Peyer's patch (tissue), 4 donors: Measurements from ENCODE around the gene KLHL34. TPM values are rescaled to one million over a fixed set of nuclear protein-coding genes. Genes with fewer than 3 reads are reported as not detected.

ENCODE experiments used
- DNase-seq, 3 donors: peaks; one replicate each; pipeline ENCODE4 v3.0.0-alpha.2; 2017 to 2019
- H3K27ac ChIP-seq, 4 donors: fragments of 200-600 bp; sonication (generic); one replicate each; pipeline ENCODE4 v1.5.1; 2016 to 2019
- H3K27me3 ChIP-seq, 2 donors: fragments of 200-600 bp; sonication (generic); one replicate each; pipeline ENCODE4 v1.5.1; 2019
- H3K36me3 ChIP-seq, 3 donors: fragments of 200-600 bp; sonication (generic); one replicate each; pipeline ENCODE4 v1.5.1; 2016 to 2019
- H3K4me1 ChIP-seq, 4 donors: fragments of 200-600 bp; sonication (generic); one replicate each; pipeline ENCODE4 v1.5.1; 2016 to 2019
- H3K4me3 ChIP-seq, 4 donors: fragments of 200-600 bp; sonication (generic); 1 replicate in 3 of 4; 2 replicates in 1 of 4; pipeline ENCODE4 v1.5.1; 2016 to 2019; ENCODE audit warnings: mild to moderate bottlenecking in 1 of 4
- H3K9me3 ChIP-seq, 4 donors: fragments of 200-600 bp; sonication (generic); one replicate each; pipeline ENCODE4 v1.5.1; 2016 to 2019; ENCODE audit warnings: mild to moderate bottlenecking in 1 of 4
- CTCF ChIP-seq, 6 experiments: fragments of 450-650 bp in 4 of 6; fragments of 200-600 bp in 2 of 6; sonication (generic) in 1 of 6; IDR thresholded peaks; one replicate each; pipeline ENCODE4 v1.5.1; 2017 to 2019; ENCODE audit warnings: antibody characterized with exemption in 6 of 6, mild to moderate bottlenecking in 3 of 6, moderate library complexity in 1 of 6
- POLR2A ChIP-seq, 2 donors: fragments of 450-650 bp; IDR thresholded peaks; one replicate each; pipeline ENCODE4 v1.5.1; 2017; ENCODE audit warnings: antibody characterized with exemption in 2 of 2, mild to moderate bottlenecking in 2 of 2, moderate library complexity in 2 of 2
- total RNA-seq, 4 donors: library from RNA; depleted of rRNA; stranded (reverse); fragments of >200 nt; gene quantifications; one replicate each; pipeline ENCODE4 v1.1.0, GENCODE V29; 2016

Gene KLHL34
- total RNA-seq, 4 donors from 2014 or later = 1.7 to 5.8 (median 4.3) TPM

DNA sequence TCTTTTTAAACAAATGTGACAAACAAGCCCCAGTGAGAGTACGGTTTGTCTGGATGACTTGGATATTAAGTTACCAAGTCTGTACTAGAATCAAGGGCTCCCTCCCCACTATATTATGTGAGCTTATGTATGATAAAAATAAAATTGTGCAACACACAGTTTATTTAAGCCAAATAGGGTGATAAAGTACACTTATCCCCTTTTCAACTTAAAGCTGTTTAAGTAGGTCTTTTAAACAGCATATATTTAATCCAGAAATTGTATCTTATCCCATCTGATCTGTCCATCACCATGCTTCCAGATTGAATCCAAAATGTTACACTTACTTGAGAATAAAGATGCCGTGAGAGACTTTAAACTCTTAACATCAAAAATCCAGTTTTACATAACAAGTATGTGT, 2.0 kb upstream of the KLHL34 start:
- H3K4me3 ChIP-seq = no peak overlapping the region
- H3K27me3 ChIP-seq = no peaks in the 10 kb centered on the region
- no peaks in the 10 kb centered on the region for H3K4me1 ChIP-seq
- no peak for DNase-seq
- H3K36me3 ChIP-seq = no peaks in the 10 kb centered on the region
- no peaks in the 10 kb centered on the region for H3K9me3 ChIP-seq
- H3K27ac ChIP-seq = no peak overlapping the region
- TF ChIP-seq CTCF (IDR thresholded peaks at IDR 0.05) = no peak
- TF ChIP-seq POLR2A (IDR thresholded peaks at IDR 0.05) = no peak

DNA sequence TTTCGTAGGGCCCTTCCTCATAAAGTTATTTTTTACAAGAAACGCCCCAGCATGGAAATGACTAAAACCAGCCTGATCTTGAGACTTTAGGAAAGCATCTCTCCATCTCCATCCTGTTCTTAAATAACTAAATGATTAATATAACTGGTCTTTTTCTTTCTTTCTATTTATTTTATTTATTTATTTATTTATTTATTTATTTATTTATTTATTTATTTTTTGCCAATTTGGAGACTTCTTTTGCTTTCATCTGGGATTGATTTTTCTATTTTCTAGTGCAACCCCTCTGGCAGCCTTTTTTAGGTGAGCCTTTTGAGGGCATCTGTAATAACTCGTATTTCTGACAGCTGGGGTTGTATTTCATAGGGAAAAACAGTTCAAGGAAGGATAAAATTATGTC, 1.2 kb upstream of the KLHL34 start:
- Histone ChIP-seq H3K27ac (peak overlapping the region in 2 of 4 donors; percentile 76 to 82), H3K9me3 (no peaks in the 10 kb centered on the region), H3K27me3 (no peaks in the 10 kb centered on the region), H3K4me3 (peak overlapping the region in 2 of 4 donors; percentile 53 to 58), H3K36me3 (no peaks in the 10 kb centered on the region), H3K4me1 (no peaks in the 10 kb centered on the region)
- DNase-seq = no peak
- no peak for TF ChIP-seq POLR2A (IDR thresholded peaks at IDR 0.05)
- no peak for TF ChIP-seq CTCF (IDR thresholded peaks at IDR 0.05)

DNA sequence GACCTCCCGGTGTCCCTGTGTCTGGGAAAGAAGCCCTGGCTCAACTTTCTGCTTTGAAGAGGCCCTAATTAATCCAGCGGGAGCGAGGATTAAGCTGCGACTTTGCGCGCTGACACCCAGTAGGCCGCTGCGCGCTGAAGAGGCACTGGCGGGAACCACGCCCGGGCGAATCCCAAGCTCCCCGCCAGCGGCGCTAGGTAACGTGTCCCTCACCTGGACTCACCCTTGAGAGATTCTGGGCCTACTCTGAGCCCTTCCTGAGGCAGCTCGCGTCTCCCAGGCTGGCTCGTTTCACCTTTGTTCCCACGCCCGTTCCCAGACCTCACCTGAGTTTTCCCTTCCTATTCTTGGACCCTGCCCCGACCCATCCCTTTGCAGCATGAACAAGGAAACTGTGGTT, 616 bp upstream of the KLHL34 start:
- Histone ChIP-seq H3K27me3 (no peaks in the 10 kb centered on the region), H3K36me3 (no peaks in the 10 kb centered on the region), H3K27ac (peak overlapping the region in 3 of 4 donors; percentile 72 to 82 (median 76)), H3K4me3 (peak overlapping the region; percentile 28 to 58 (median 42)), H3K4me1 (no peaks in the 10 kb centered on the region), H3K9me3 (no peaks in the 10 kb centered on the region)
- peak in 2 of 3 donors; percentile 71 to 76 for DNase-seq
- TF ChIP-seq POLR2A (IDR thresholded peaks at IDR 0.05) (peak; percentile 24 to 41), CTCF (IDR thresholded peaks at IDR 0.05) (no peak)

GRCh38 chrX:21657318-21658151, 595 bp downstream of the KLHL34 start:
- Histone ChIP-seq H3K4me3 (peak overlapping the region; percentile 28 to 58 (median 42)), H3K27ac (no peak overlapping the region), H3K27me3 (no peaks in the 10 kb centered on the region), H3K4me1 (no peaks in the 10 kb centered on the region), H3K36me3 (no peaks in the 10 kb centered on the region), H3K9me3 (no peaks in the 10 kb centered on the region)
- DNase-seq = no peak
- TF ChIP-seq POLR2A (IDR thresholded peaks at IDR 0.05) = no peak
- TF ChIP-seq CTCF (IDR thresholded peaks at IDR 0.05) = no peak

DNA sequence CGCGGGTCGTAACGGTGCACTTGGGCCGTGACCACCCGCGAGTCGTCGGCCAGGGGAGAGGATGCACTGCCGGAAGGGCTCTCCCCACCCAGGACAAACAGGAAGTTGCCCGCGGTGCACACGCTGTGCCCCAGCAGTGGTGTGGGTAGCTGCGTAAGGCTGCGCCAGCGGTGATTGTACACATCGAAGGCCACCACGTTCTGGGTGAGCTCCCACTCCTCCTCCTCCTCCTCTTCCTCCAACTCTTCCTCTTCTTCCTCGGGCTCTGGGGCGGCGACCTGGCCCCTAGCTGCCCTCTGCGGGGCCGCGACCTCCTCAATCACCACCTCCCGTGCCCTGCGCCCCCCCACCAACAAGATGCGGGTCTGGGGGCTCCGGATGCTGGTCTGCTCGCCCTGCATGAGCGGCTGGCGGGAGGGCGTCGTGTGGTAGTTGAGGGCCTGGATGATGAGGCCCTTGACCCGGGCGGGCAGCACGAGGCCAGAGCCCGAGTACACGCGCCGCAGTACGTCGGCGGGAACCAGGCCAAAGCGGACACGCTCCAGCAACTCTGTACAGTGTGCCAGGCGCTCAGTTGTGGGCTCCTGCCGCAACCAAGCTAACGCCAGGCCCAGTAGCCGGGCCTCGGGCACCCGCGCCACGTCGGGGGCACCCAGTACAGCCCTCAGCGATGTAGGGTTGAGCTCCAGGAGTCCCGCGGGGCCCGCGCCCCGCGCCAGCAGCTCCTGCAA, 1.4 kb downstream of the KLHL34 start:
- no peak for DNase-seq
- H3K4me3 ChIP-seq = peak overlapping the region in 2 of 4 donors; percentile 5 to 15
- H3K9me3 ChIP-seq = no peaks in the 10 kb centered on the region
- TF ChIP-seq POLR2A (IDR thresholded peaks at IDR 0.05) (no peak), CTCF (IDR thresholded peaks at IDR 0.05) (no peak)
- H3K36me3 ChIP-seq = no peaks in the 10 kb centered on the region
- no peaks in the 10 kb centered on the region for H3K4me1 ChIP-seq
- no peaks in the 10 kb centered on the region for H3K27me3 ChIP-seq
- H3K27ac ChIP-seq = no peak overlapping the region
